Activated CD4-positive, CD25-positive, alpha-beta regulatory T cell treated with anti-CD3 and anti-CD28 coated beads, Interleukin-2, amount 50 U/mL, for 72 hours (primary cell): ENCODE data around the gene MYO18A.

Experiments
- DNase-seq: peaks from one replicate; pipeline ENCODE4 v3.0.0; 2021

The MYO18A gene

GRCh38 chr17:29021226-29021625 is 159.0 kb downstream of the MYO18A start:
- no peak for DNase-seq
